ENCODE results near the gene UBAC2. TPM values are rescaled to one million over a fixed set of nuclear protein-coding genes. Genes with fewer than 3 reads are reported as not detected.

The UBAC2 gene
- total and polyA plus RNA-seq, 2 experiments from 2014 or later = 71.2 to 130 TPM

GRCh38 chr13:99341969-99342722 lies 141.5 kb downstream of the UBAC2 start:
- H3K4me1 ChIP-seq (ENCODE audit: low read depth) = peaks cover 15% of the 10 kb centered on the region
- TF ChIP-seq, protein P1, sequence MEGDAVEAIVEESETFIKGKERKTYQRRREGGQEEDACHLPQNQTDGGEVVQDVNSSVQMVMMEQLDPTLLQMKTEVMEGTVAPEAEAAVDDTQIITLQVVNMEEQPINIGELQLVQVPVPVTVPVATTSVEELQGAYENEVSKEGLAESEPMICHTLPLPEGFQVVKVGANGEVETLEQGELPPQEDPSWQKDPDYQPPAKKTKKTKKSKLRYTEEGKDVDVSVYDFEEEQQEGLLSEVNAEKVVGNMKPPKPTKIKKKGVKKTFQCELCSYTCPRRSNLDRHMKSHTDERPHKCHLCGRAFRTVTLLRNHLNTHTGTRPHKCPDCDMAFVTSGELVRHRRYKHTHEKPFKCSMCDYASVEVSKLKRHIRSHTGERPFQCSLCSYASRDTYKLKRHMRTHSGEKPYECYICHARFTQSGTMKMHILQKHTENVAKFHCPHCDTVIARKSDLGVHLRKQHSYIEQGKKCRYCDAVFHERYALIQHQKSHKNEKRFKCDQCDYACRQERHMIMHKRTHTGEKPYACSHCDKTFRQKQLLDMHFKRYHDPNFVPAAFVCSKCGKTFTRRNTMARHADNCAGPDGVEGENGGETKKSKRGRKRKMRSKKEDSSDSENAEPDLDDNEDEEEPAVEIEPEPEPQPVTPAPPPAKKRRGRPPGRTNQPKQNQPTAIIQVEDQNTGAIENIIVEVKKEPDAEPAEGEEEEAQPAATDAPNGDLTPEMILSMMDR (IDR thresholded peaks at IDR 0.05; ENCODE audit: low read depth, low read length) = no peak
- no peaks in the 10 kb centered on the region for H3K27me3 ChIP-seq
- DNase-seq (ENCODE audit: low read depth in 1 of 2, low spot score in 1 of 2) = no peak
- H3K9me3 ChIP-seq (ENCODE audit: low read depth) = no peaks in the 10 kb centered on the region
- H3K4me3 ChIP-seq = no peak overlapping the region
- peaks cover 6% of the 10 kb centered on the region for H3K36me3 ChIP-seq
- H3K27ac ChIP-seq = no peak overlapping the region

- Histone ChIP-seq H3K27me3 (no peaks in the 10 kb centered on the region), H3K27ac (no peak overlapping the region), H3K36me3 (peaks cover 6% of the 10 kb centered on the region), H3K4me3 (no peak overlapping the region), H3K9me3 (ENCODE audit: low read depth) (no peaks in the 10 kb centered on the region), H3K4me1 (ENCODE audit: low read depth) (peaks cover 15% of the 10 kb centered on the region)
- TF ChIP-seq, protein P1 (IDR thresholded peaks at IDR 0.05; ENCODE audit: low read depth, low read length) = no peak
- DNase-seq (ENCODE audit: low read depth in 1 of 2, low spot score in 1 of 2) = no peak
Observed at GRCh38 chr13:99342723-99343315, 142.2 kb downstream of the UBAC2 start.

DNA sequence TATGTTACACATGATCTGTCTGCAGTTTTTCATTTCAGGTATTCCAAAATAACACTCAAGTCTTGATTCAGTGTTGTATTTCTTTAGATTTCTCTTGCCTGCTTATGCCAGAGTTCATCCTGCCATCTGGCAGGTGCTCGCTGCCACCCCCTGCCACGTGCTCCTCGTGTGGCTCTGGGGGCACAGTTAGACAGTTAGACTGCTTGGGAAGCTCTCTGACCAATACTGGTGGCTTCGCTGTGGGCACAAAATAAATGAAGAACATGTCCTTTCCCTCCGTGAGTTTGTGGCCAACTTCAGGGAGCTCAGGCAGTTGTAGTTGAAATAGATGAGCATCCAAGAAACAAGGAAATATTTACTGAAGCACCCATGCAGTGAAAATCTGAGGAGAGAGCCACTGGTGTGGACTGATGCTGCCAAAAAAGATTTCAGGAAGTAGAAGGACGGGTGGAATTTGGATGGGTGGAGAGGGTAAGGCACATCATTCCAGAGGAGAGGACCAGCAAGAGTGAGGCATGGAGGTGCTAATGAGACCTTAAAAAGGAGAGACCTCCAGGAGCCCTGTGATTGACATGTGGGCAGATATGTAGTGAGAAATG lies 144.1 kb downstream of the UBAC2 start:
- no peak overlapping the region for H3K4me3 ChIP-seq
- TF ChIP-seq, protein P1 (IDR thresholded peaks at IDR 0.05; ENCODE audit: low read depth, low read length) = no peak
- no peaks in the 10 kb centered on the region for H3K27me3 ChIP-seq
- no peak overlapping the region for H3K27ac ChIP-seq
- peaks cover 6% of the 10 kb centered on the region for H3K36me3 ChIP-seq
- H3K9me3 ChIP-seq (ENCODE audit: low read depth) = no peaks in the 10 kb centered on the region
- no peak for DNase-seq (ENCODE audit: low read depth in 1 of 2, low spot score in 1 of 2)
- peaks cover under 1% of the 10 kb centered on the region for H3K4me1 ChIP-seq (ENCODE audit: low read depth)

- Histone ChIP-seq H3K9me3 (ENCODE audit: low read depth) (no peaks in the 10 kb centered on the region), H3K36me3 (peaks cover 5% of the 10 kb centered on the region), H3K27me3 (no peaks in the 10 kb centered on the region), H3K4me3 (no peak overlapping the region), H3K4me1 (ENCODE audit: low read depth) (no peaks in the 10 kb centered on the region), H3K27ac (no peak overlapping the region)
- TF ChIP-seq, protein P1 (IDR thresholded peaks at IDR 0.05; ENCODE audit: low read depth, low read length) = no peak
- DNase-seq (ENCODE audit: low read depth in 1 of 2, low spot score in 1 of 2) = no peak
Observed at GRCh38 chr13:99345345-99345744, 144.7 kb downstream of the UBAC2 start.

DNA sequence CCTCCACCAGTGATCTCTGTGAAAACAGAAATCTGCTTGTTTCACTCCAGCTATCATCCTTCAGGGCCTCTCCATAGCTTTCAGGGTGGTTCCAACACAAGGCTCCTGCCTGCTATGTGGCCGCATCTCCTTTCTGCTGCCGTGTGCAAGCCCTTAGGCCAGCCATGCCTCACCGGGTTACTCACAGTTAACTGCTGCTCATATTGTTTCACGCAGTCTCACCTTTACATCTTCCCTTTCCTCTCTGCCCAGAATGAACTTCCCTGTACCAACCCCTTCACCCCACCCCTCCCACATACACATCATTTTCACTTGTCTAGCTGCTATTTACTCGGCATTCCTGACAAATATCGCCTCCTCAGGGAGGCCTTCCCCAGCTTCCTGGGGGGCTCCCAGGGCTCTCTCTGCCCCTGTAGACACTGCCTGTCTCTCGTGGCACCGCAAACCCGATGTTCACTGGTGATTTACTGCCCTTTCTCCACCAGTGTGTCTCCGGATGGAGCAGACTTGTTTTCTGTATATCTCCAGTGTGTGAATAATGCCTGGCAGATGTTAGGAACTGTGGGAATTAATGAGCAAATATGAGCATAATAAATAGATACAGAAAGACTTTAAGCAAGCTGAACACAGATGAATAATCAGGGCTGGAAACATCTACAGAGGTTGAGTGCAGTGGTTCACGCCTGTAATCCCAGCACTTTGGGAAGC lies 145.8 kb downstream of the UBAC2 start:
- Histone ChIP-seq H3K9me3 (ENCODE audit: low read depth) (no peaks in the 10 kb centered on the region), H3K27ac (no peak overlapping the region), H3K4me3 (no peak overlapping the region), H3K36me3 (no peaks in the 10 kb centered on the region), H3K27me3 (no peaks in the 10 kb centered on the region), H3K4me1 (ENCODE audit: low read depth) (no peaks in the 10 kb centered on the region)
- DNase-seq (ENCODE audit: low read depth in 1 of 2, low spot score in 1 of 2) = no peak
- TF ChIP-seq, protein P1 (IDR thresholded peaks at IDR 0.05; ENCODE audit: low read depth, low read length) = no peak
